Stomach (tissue), 9 donors: ENCODE data around the gene PTPRM. TPM values are rescaled to one million over a fixed set of nuclear protein-coding genes. Genes with fewer than 3 reads are reported as not detected.

ENCODE experiments used
- DNase-seq, 2 donors: peaks; one replicate each; pipeline versions ENCODE4 v3.0.0 to v3.0.0-alpha.2; 2013 to 2019
- H3K27ac ChIP-seq, 5 donors: fragments of 200-600 bp in 4 of 5; sonication (generic) in 4 of 5; one replicate each; pipeline ENCODE4 v1.5.1; 2013 to 2019; ENCODE audit warnings: mild to moderate bottlenecking in 1 of 5, moderate library complexity in 1 of 5
- H3K27me3 ChIP-seq, 3 donors: fragments of 200-600 bp; sonication (generic); one replicate each; pipeline ENCODE4 v1.5.1; 2017 to 2019; ENCODE audit warnings: mixed run types in 1 of 3
- H3K36me3 ChIP-seq, 4 donors: fragments of 200-600 bp; sonication (generic); 1 replicate in 3 of 4; 2 replicates in 1 of 4; pipeline ENCODE4 v1.5.1; 2016 to 2019
- H3K4me1 ChIP-seq, 4 donors: fragments of 200-600 bp; sonication (generic); one replicate each; pipeline ENCODE4 v1.5.1; 2016 to 2019
- H3K4me3 ChIP-seq, 4 donors: fragments of 200-600 bp; sonication (generic) in 3 of 4; one replicate each; pipeline ENCODE4 v1.5.1; 2016 to 2019; ENCODE audit warnings: mild to moderate bottlenecking in 1 of 4
- H3K9me3 ChIP-seq, 4 donors: fragments of 200-600 bp; sonication (generic); one replicate each; pipeline ENCODE4 v1.5.1; 2016 to 2019
- CTCF ChIP-seq, 7 experiments: fragments of 450-650 bp in 4 of 7; fragments of 200-600 bp in 3 of 7; sonication (generic) in 3 of 7; IDR thresholded peaks; one replicate each; pipeline ENCODE4 v1.5.1; 2016 to 2019; ENCODE audit warnings: antibody characterized with exemption in 7 of 7, control low read depth in 2 of 7, mild to moderate bottlenecking in 1 of 7
- EP300 ChIP-seq: sonication (generic); formaldehyde crosslinking; IDR thresholded peaks from one replicate; pipeline ENCODE4 v1.6.1; 2017; ENCODE audit warnings: antibody characterized with exemption
- POLR2A ChIP-seq, 4 donors: fragments of 450-650 bp; IDR thresholded peaks; one replicate each; pipeline ENCODE4 v1.6.1; 2016; ENCODE audit warnings: antibody characterized with exemption in 4 of 4, control low read depth in 2 of 4, mild to moderate bottlenecking in 1 of 4, moderate library complexity in 1 of 4
- POLR2AphosphoS5 ChIP-seq, 3 donors: sonication (generic); formaldehyde crosslinking; IDR thresholded peaks; one replicate each; pipeline ENCODE4 v1.6.1; 2016; ENCODE audit warnings: antibody characterized with exemption in 3 of 3
- WGBS, 5 donors: extraction: QIAGEN DNeasy Blood & Tissue Kit in 3 of 5; methylation state at CpG; one replicate each; pipeline versions ENCODE4 v1.1.5 to v1.1.7; 2013 to 2018; 5-methylcytosine and 5-hydroxymethylcytosine counted together
- intact Hi-C: fragments of 100-400 bp; cut with DNase I; formaldehyde crosslinking; loops from one replicate; pipeline ENCODE4 v1.15.1; 2023; ENCODE audit warnings: low total_unique reads
- polyA plus RNA-seq, 3 donors: library from polyadenylated mRNA; stranded (reverse); fragments of 200-250 nt; gene quantifications; one replicate each; pipeline ENCODE4 v1.2.3, GENCODE V29; 2013
- total RNA-seq, 5 donors: library from RNA; depleted of rRNA; stranded (reverse); fragments of >200 nt; gene quantifications; one replicate each; pipeline versions ENCODE4 v1.1.0 to v1.2.3, GENCODE V29; 2014 to 2016
- donor health status: healthy with polysubstance abuse.
- donor health status: Bipolar disorder and iron deficiency.
- donor health status: healthy.

PTPRM gene
- total and polyA plus RNA-seq, 8 donors: 7.5 to 246 (median 58.2) TPM

DNA sequence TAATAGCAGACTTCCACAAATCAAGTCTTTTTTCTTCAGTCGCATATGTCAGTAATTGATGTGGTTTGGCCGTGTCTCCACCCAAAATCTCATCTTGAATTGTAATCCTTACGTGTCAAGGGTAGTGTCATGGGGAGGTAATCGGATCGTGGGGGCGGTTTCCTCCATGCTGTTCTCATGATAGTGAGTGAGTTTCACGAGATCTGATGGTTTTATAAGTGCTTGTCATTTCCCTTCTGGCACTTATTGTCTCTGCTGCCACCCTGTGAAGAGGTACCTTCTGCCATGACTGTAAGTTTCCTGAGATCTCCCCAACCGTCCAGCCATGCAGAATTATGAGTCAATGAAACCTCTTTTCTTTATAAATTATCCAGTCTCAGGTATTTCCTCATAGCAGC, 478.8 kb downstream of the PTPRM start:
- WGBS, 5 donors: 79 to 96% (median 87%) methylated on average over 8 of the region's 8 CpGs
- no peak for DNase-seq
- TF ChIP-seq CTCF (IDR thresholded peaks at IDR 0.05) (no peak), EP300 (no peak), POLR2AphosphoS5 (IDR thresholded peaks at IDR 0.05) (no peak), POLR2A (IDR thresholded peaks at IDR 0.05) (no peak)
- intact Hi-C loops: no loop called here
- Histone ChIP-seq H3K9me3 (no peaks in the 10 kb centered on the region), H3K27me3 (no peaks in the 10 kb centered on the region), H3K27ac (no peak overlapping the region), H3K4me1 (peaks cover 0 to 18% (median 3%) of the 10 kb centered on the region in 4 donors), H3K4me3 (no peak overlapping the region), H3K36me3 (no peaks in the 10 kb centered on the region)

GRCh38 chr18:8046441-8046840, 479.3 kb downstream of the PTPRM start:
- Histone ChIP-seq H3K27ac (no peak overlapping the region), H3K27me3 (no peaks in the 10 kb centered on the region), H3K36me3 (no peaks in the 10 kb centered on the region), H3K9me3 (no peaks in the 10 kb centered on the region), H3K4me3 (no peak overlapping the region), H3K4me1 (peaks cover 0 to 24% (median 5%) of the 10 kb centered on the region in 4 donors)
- 76 to 95% (median 92%) methylated on average over 5 of the region's 5 CpGs for WGBS, 5 donors
- no peak for DNase-seq
- intact Hi-C loops: no loop called here
- TF ChIP-seq CTCF (IDR thresholded peaks at IDR 0.05) (no peak), EP300 (no peak), POLR2AphosphoS5 (IDR thresholded peaks at IDR 0.05) (no peak), POLR2A (IDR thresholded peaks at IDR 0.05) (no peak)

DNA sequence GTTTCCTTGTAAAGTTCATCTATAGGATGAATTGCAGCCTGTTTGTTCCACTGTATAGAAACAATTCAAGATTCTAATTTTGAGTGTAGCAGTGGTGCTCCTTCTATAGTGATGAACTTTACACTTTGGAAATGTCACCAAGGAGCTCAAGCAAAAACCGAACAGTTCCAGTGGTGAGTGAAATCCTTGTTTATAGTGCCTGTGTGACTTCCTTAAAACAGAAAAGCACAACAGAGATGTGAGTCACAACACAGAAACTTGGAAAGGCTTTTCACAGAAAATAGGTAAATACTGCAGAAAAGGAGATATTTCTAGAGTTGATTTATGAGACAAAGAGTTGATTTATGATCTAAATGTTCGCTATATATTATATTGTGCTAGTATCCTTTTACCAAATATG, 482.0 kb downstream of the PTPRM start:
- DNase-seq: no peak
- WGBS, 5 donors: 65 to 81% (median 73%) methylated on average over 2 of the region's 2 CpGs
- intact Hi-C loops: no loop called here
- Histone ChIP-seq H3K36me3 (no peaks in the 10 kb centered on the region), H3K4me3 (no peak overlapping the region), H3K27me3 (no peaks in the 10 kb centered on the region), H3K9me3 (no peaks in the 10 kb centered on the region), H3K27ac (no peak overlapping the region), H3K4me1 (peaks cover 0 to 30% (median 13%) of the 10 kb centered on the region in 4 donors)
- no peak for TF ChIP-seq CTCF (IDR thresholded peaks at IDR 0.05)
- TF ChIP-seq POLR2AphosphoS5 (IDR thresholded peaks at IDR 0.05): no peak

GRCh38 chr18:8050616-8051329, 483.7 kb downstream of the PTPRM start:
- H3K4me1 ChIP-seq: peaks cover 0 to 30% (median 13%) of the 10 kb centered on the region in 4 donors
- 45 to 63% (median 57%) methylated on average over 5 of the region's 5 CpGs for WGBS, 5 donors
- H3K27me3 ChIP-seq: no peaks in the 10 kb centered on the region
- no peaks in the 10 kb centered on the region for H3K36me3 ChIP-seq
- no peak for TF ChIP-seq CTCF (IDR thresholded peaks at IDR 0.05)
- no peak for TF ChIP-seq EP300
- TF ChIP-seq POLR2AphosphoS5 (IDR thresholded peaks at IDR 0.05): no peak
- TF ChIP-seq POLR2A (IDR thresholded peaks at IDR 0.05): no peak
- no peaks in the 10 kb centered on the region for H3K9me3 ChIP-seq
- no peak for DNase-seq
- intact Hi-C loops: no loop called here
- H3K4me3 ChIP-seq: no peak overlapping the region
- no peak overlapping the region for H3K27ac ChIP-seq
